GM21619 (cell line): ENCODE results near the gene TMEM184C.
A peak's percentile ranks its signal among the peaks of the same experiment; 100 is the strongest.

Source experiments
- ATAC-seq: cut with Tn5 transposase; IDR thresholded peaks from one replicate; pipeline ENCODE4 v1.9.1; 2021; ENCODE audit not compliant: unreplicated experiment

The TMEM184C gene

GRCh38 chr4:147617173-147617840 lies at the start of gene TMEM184C:
TMEM184C (plus strand) TSS chr4:147617397; CDS start chr4:147617957, 560 bp downstream.
- ATAC-seq = peak; percentile 100

- no peak for ATAC-seq
Observed at GRCh38 chr4:147570616-147571015, 46.6 kb upstream of the TMEM184C start.

GRCh38 chr4:147571036-147571770 lies 46.0 kb upstream of the TMEM184C start:
- no peak for ATAC-seq

GRCh38 chr4:147576084-147576483 lies 41.1 kb upstream of the TMEM184C start:
- ATAC-seq = no peak

GRCh38 chr4:147578051-147578476 lies 39.1 kb upstream of the TMEM184C start:
- no peak for ATAC-seq

- no peak for ATAC-seq
Observed at GRCh38 chr4:147578593-147578992, 38.6 kb upstream of the TMEM184C start.

GRCh38 chr4:147580396-147580795 lies 36.8 kb upstream of the TMEM184C start:
- no peak for ATAC-seq

- no peak for ATAC-seq
Observed at GRCh38 chr4:147581606-147582350, 35.4 kb upstream of the TMEM184C start.

GRCh38 chr4:147582386-147583060 lies 34.7 kb upstream of the TMEM184C start:
- no peak for ATAC-seq

GRCh38 chr4:147583876-147584275 lies 33.3 kb upstream of the TMEM184C start:
- ATAC-seq = no peak

- ATAC-seq = no peak
Observed at GRCh38 chr4:147586032-147586431, 31.2 kb upstream of the TMEM184C start.

GRCh38 chr4:147586637-147587036 lies 30.6 kb upstream of the TMEM184C start:
- ATAC-seq = peak; percentile 72

GRCh38 chr4:147587041-147587440 lies 30.2 kb upstream of the TMEM184C start:
- ATAC-seq = no peak

- ATAC-seq = no peak
Observed at GRCh38 chr4:147589586-147589985, 27.6 kb upstream of the TMEM184C start.

- peak; percentile 61 for ATAC-seq
Observed at GRCh38 chr4:147590249-147590920, 26.8 kb upstream of the TMEM184C start.

- ATAC-seq = no peak
Observed at GRCh38 chr4:147591106-147591505, 26.1 kb upstream of the TMEM184C start.

GRCh38 chr4:147594107-147594506 lies 23.1 kb upstream of the TMEM184C start:
- no peak for ATAC-seq

- ATAC-seq = no peak
Observed at GRCh38 chr4:147594578-147594977, 22.6 kb upstream of the TMEM184C start.

GRCh38 chr4:147596377-147596776 lies 20.8 kb upstream of the TMEM184C start:
- ATAC-seq = no peak

- ATAC-seq = no peak
Observed at GRCh38 chr4:147596981-147597380, 20.2 kb upstream of the TMEM184C start.

GRCh38 chr4:147597561-147597960 lies 19.6 kb upstream of the TMEM184C start:
- no peak for ATAC-seq
